ENCODE measurements around the gene CD81. TPM values are rescaled to one million over a fixed set of nuclear protein-coding genes. Genes with fewer than 3 reads are reported as not detected.
A peak's percentile ranks its signal among the peaks of the same experiment; 100 is the strongest.

The CD81 gene
- total RNA-seq, 1 donor: 195 TPM

DNA sequence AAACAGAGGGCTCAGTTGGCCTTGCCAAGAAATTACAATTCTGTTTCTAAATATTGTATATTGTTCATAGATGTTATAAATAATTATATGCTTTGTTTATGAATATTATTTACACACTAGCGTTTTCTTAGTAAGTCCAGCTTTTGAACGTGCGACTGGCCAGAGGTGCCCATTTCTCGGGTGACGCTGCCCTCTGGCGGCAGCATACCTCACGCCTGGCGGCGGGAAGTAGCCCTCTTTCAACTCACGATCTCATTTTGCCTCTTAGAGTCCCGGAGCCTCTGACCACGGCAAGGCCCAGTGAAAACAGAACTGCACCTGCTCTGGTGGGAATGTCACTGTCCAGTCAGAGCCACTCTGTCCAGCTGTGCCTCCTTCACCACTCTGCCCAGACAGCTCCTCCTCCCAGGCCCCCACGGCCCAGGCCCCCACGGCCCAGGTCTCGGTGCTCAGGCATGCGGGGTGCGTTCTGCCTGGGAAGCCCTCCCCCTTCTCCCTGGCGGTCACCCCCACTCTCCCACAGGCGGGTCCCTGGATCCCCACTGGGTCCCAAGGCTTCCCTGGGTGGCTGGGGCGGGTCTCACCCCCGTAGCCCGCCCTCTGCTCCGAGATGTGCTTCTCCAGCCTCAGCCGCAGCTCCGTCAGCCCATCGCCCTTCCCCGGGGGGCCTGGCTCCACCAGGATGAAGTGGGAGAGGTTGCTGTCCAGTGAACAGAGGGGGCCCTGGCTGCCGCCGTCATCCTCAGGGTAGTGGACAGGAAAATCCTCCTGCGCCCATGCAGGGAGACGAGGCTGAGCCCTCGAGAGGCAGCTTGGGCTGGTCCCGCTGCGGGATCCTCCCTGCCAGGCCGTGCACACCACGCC is 42.8 kb downstream of the CD81 start:
- Histone ChIP-seq H2AFZ (ENCODE audit: low read length) (no peak overlapping the region), H4K20me1 (ENCODE audit: insufficient read depth, low read length) (no peaks in the 10 kb centered on the region), H3K4me1 (ENCODE audit: insufficient read depth, low read length) (no peaks in the 10 kb centered on the region), H3K27me3 (ENCODE audit: insufficient read depth, low read length) (no peaks in the 10 kb centered on the region), H3K79me2 (ENCODE audit: insufficient read depth, low read length) (no peaks in the 10 kb centered on the region), H3K36me3 (ENCODE audit: insufficient read depth, low read length) (no peaks in the 10 kb centered on the region), H3K27ac (ENCODE audit: low read depth, low read length) (no peak overlapping the region), H3K9me3 (ENCODE audit: low read depth, low read length) (no peaks in the 10 kb centered on the region), H3K4me2 (ENCODE audit: insufficient read depth, low read length) (peak overlapping the region; percentile 29), H3K4me3 (ENCODE audit: insufficient read depth, low read length) (no peak overlapping the region)
- TF ChIP-seq, protein P1, sequence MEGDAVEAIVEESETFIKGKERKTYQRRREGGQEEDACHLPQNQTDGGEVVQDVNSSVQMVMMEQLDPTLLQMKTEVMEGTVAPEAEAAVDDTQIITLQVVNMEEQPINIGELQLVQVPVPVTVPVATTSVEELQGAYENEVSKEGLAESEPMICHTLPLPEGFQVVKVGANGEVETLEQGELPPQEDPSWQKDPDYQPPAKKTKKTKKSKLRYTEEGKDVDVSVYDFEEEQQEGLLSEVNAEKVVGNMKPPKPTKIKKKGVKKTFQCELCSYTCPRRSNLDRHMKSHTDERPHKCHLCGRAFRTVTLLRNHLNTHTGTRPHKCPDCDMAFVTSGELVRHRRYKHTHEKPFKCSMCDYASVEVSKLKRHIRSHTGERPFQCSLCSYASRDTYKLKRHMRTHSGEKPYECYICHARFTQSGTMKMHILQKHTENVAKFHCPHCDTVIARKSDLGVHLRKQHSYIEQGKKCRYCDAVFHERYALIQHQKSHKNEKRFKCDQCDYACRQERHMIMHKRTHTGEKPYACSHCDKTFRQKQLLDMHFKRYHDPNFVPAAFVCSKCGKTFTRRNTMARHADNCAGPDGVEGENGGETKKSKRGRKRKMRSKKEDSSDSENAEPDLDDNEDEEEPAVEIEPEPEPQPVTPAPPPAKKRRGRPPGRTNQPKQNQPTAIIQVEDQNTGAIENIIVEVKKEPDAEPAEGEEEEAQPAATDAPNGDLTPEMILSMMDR (IDR thresholded peaks at IDR 0.05; ENCODE audit: extremely low read depth, low read depth, low read length): peak; percentile 88
- peak; percentile 99 for DNase-seq (ENCODE audit: insufficient read length, low spot score, missing footprints)

DNA sequence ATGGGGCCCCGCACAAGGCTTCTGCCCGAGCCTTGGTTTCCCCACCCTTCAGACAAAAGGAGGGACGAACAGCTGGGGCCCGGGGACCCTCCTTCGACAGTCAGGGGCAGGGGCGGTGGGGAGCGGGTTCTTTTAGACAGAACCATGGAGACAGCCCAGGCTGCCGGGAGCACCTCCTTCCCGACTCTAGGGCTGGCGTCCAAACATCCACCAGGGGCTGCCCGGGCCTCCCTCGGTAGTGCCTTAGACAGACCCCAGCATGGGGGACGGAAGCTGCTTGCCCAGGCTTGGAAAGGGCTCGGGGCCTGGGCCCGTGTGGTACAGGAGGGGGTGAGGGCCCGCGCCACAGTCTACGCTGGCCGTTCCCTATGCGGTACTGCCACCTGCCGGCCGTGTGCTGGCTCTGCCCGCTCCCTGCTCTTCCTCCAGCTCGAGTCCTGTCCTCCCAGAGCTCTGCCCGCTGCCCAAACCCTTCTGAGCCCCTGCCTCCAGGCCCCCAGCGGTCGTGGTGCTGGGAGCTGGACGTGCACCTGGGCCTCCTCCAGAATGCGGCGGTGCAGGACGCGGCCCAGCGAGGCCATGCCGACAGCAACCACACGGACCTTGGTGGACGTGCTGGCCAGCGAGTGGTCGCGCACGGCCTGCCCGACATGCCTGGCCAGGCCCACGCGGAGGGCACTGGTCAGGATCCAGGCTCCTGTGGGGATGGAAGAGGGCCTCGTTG is 43.6 kb downstream of the CD81 start:
- Histone ChIP-seq H4K20me1 (ENCODE audit: insufficient read depth, low read length) (no peaks in the 10 kb centered on the region), H3K4me3 (ENCODE audit: insufficient read depth, low read length) (no peak overlapping the region), H3K27me3 (ENCODE audit: insufficient read depth, low read length) (no peaks in the 10 kb centered on the region), H2AFZ (ENCODE audit: low read length) (no peak overlapping the region), H3K79me2 (ENCODE audit: insufficient read depth, low read length) (no peaks in the 10 kb centered on the region), H3K9me3 (ENCODE audit: low read depth, low read length) (no peaks in the 10 kb centered on the region), H3K4me2 (ENCODE audit: insufficient read depth, low read length) (peak overlapping the region; percentile 28), H3K4me1 (ENCODE audit: insufficient read depth, low read length) (no peaks in the 10 kb centered on the region), H3K27ac (ENCODE audit: low read depth, low read length) (no peak overlapping the region), H3K36me3 (ENCODE audit: insufficient read depth, low read length) (no peaks in the 10 kb centered on the region)
- TF ChIP-seq, protein P1 (IDR thresholded peaks at IDR 0.05; ENCODE audit: extremely low read depth, low read depth, low read length): peak; percentile 74
- peak; percentile 100 for DNase-seq (ENCODE audit: insufficient read length, low spot score, missing footprints)

DNA sequence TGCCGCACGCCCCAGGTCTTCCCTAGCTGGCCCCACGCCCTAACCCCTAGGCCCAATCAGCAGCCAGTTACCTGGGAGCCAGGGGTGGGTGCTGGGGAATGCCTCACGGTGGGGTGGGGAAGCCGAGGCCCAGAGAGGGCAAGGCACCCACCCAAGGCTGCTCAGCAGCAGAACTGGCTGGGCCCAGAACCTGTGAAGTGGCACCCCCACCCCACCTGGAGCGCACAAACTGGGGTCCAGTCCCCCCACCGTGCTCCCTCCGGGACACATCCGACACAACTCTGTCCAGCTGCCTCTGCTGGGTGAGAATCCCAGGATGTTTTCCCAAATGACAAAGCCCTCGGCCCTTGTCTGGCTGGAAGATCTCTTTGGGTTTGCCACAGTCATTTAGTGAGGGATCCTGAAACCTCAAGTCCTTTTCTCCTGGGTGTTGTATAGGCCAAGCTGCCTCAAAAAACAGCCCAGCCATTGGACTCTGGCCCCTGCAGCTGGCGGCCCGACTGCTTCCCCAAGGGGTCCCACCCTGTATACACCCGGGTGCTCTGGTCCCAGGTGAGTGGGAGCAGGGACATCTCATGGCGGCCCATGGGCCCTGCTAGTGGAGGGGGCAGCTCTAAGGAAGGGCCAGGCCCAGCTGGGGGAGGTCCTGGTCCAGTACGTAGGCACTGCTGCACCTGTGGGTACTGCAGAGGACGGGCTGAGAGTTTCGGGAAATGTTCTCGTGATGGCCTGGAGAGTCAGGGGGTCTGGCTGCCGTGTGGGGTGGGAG is 44.3 kb downstream of the CD81 start:
- Histone ChIP-seq H2AFZ (ENCODE audit: low read length) (no peak overlapping the region), H3K4me3 (ENCODE audit: insufficient read depth, low read length) (no peak overlapping the region), H3K79me2 (ENCODE audit: insufficient read depth, low read length) (no peaks in the 10 kb centered on the region), H3K27ac (ENCODE audit: low read depth, low read length) (no peak overlapping the region), H3K4me2 (ENCODE audit: insufficient read depth, low read length) (no peak overlapping the region), H4K20me1 (ENCODE audit: insufficient read depth, low read length) (no peaks in the 10 kb centered on the region), H3K27me3 (ENCODE audit: insufficient read depth, low read length) (no peaks in the 10 kb centered on the region), H3K36me3 (ENCODE audit: insufficient read depth, low read length) (no peaks in the 10 kb centered on the region), H3K9me3 (ENCODE audit: low read depth, low read length) (no peaks in the 10 kb centered on the region), H3K4me1 (ENCODE audit: insufficient read depth, low read length) (no peaks in the 10 kb centered on the region)
- TF ChIP-seq, protein P1 (IDR thresholded peaks at IDR 0.05; ENCODE audit: extremely low read depth, low read depth, low read length): no peak
- DNase-seq (ENCODE audit: insufficient read length, low spot score, missing footprints): no peak
